ENCODE measurements around the gene SH3D19.

The SH3D19 gene

DNA sequence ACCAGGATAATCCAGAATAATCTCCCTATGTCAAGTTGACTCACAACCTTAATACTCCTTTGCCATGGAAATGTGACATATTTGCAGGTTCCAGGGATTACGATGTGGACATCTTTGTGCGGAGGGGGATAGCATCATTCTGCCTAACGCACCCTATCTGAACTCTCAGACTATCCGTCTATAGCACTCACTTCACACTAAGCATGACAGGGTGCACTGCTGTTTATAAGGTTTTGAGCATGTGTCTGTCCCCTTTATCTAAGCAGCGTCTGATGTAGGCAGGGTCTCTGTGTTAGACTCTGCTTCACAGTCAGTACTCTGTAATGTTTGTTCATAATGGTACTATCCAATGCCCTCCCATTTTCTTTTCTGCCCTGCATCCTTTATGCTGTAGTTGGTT, 91.8 kb downstream of the SH3D19 start:
- no peak for DNase-seq (ENCODE audit: low read depth in 2 of 2)

DNA sequence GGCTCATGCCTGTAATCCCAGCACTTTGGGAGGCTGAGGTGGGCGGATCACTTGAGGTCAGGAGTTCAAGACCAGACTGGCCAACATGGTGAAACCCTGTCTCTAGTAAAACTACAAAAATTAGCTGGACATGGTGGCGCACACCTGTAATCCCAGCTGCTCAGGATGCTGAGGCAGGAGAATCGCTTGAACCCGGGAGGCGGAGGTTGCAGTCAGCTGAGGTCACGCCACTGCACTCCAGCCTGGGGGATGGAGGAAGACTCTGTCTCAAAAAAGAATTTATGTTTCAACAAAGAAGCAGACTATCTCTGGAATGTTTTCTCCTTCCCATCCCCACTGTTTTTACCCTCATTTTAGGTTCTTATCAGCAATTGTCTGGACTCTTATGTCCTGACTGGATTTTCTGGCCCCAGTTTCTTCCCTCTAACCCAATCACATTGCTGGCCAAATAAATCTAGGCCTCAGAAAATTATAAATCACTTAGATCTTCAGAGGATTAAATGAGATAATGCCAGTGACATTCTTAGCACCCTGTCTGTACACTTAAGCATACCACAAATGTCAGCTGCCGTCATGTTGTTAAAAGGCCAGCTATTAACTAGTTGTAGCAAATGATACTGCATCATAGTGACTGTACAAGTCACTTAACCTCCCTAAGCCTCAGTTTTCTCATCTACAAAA, 93.3 kb downstream of the SH3D19 start:
- DNase-seq (ENCODE audit: low read depth in 2 of 2): no peak

DNA sequence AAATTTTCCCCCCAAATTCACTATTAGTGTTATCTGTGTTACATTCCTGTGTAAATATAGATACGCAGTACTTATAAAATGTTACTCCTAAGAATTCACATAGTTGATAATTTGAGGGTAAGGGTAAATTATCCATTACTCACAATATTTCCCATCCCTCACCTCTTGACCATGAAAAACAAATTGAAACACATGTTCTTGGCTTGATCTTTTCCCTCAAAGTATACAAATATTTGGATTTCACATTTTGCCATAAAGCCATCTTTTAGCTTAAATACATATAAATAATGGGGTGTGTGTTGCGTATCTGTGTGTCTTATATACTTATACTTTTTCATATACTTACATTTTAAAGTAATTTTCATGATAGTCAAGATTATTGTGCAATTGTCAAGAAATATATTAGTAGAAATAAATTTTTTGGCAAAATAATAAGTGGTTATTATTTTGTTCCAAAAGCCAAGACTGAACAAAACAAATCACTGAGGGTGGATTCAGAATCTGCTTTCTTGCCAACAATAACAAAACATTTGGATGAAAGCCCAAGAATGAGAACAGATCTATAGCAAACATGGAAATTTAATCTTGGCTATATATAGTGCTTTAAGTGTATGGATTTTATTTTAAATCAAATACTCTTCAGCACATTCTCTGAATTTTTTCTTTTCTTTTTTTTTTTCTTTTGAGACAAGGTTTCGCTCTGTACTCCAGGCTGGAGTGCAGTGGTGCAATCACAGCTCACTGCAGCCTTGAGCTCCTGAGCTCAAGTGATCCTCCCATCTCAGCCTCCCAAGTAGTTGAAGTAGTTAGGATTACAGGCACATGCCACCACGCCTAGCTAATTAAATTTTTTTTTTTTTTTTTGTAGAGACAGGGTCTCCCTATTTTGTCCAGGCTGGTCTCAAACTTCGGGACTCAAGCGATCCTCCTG, 97.0 kb downstream of the SH3D19 start:
- DNase-seq (ENCODE audit: low read depth in 2 of 2): no peak

DNA sequence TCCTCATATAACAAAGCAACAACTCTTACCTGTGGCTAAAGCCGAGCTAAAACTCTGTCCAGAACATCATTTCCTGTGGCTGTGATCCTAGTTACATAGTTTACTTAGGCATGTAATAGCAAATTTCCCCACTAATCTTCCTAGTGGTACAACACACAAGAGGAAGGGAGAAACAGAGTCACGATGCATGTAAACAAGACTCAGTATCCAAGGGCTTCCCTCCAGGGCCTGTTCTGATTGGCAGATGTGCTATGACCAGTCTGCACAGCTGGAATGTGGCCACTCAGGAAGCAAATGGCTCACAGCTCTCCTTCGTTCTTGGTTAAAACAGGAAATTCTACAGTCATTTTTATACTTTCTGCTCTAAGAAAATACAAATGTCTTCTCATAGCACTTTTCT, 97.7 kb downstream of the SH3D19 start:
- no peak for DNase-seq (ENCODE audit: low read depth in 2 of 2)

DNA sequence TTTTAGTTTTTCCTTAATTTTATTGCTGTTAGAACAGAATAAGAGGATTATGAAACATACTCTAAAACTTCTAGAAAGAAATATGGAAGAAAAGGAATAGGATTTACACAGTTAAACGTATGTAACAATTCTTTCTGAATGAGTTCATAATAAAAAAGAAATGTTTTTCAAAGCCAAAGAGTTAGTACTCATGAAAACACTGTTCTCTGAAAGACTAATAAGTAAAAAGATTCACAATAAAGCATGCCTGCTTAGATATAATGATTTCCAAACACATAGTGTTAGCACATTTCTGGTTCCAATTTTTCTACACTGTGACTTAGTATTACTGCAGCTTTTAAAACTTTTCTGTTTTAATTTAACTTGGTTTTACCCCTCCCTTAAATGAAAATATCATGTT, 98.2 kb downstream of the SH3D19 start:
- DNase-seq (ENCODE audit: low read depth in 2 of 2): no peak

DNA sequence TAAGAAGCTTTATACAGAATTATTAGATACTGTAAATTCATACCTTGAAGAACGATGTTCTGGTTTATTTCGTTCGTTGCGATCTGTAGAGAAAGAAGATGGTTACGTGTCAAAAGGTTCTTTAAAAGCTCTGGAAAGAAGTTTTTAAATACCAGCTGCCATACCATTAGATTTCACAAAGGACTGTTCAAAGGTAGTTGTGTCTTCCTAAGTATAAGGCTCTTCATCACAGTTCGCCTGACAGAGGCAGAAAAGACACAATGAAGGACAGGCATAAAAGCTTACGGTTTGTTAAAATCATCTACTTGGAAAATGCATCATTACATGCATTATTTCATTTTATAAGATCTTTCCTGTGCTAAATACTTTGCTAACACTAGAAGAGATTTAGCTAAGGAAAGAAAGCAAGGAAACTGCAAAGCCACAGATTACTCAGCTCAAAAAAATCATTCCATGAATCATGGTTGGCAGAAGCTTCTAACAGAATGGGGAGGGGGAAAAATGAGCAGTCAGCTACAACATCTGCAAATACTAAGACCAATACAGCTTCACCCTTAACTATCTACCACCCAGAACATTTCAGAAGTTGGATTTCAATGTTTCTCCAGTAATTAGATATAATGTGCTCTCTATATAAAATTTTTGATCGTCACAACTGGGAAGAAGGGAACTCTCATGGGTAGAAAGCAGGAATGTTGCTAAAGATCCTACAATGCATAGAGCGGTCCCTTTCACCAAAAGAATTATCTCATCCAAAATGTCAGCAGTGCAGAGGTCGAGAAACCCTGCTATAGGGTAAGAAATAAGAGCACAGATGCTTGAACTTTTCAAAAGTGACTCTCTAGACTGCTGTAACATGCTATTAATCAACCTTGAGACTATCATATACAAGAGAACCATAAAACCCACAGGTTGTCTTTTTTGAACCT, 99.1 kb downstream of the SH3D19 start:
- DNase-seq (ENCODE audit: low read depth in 2 of 2): no peak

DNA sequence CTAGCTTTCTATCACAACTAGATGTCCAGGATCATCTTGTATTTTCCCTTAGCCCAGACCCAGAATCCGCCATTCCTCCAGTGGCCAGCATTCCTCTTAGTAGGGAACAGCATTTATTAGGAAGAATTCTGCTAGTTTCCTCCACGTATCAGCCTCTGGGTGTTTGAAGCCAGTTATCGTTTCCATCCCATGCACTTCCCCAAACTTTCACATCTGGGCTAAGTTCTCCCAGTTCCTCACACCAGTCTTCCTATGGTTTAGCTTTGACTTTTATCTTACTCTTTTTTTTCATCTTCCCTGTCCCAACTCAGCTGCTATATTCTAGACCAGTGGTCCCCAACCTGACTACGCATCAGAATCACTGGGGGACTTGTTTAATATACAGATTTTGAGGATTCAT, 101.9 kb downstream of the SH3D19 start:
- DNase-seq (ENCODE audit: low read depth in 2 of 2): no peak

DNA sequence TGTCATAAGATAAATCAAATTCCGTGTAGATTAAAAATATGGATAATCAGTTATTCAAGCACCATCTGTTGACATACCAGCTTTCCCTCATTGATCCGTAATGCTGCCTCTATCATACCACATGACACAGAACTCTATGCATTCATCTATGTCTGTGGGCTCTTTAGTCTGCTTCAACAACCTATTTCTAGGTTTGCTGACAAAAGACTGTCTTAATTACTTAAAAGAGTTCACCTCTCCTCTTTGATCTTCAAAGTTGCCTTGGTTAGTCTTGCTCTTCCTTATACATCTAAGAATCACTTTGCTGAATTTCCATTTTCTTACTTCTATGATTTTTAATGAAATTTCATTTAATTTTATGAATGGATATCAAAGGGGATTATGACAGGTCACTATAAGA, 105.5 kb downstream of the SH3D19 start:
- DNase-seq (ENCODE audit: low read depth in 2 of 2): no peak

DNA sequence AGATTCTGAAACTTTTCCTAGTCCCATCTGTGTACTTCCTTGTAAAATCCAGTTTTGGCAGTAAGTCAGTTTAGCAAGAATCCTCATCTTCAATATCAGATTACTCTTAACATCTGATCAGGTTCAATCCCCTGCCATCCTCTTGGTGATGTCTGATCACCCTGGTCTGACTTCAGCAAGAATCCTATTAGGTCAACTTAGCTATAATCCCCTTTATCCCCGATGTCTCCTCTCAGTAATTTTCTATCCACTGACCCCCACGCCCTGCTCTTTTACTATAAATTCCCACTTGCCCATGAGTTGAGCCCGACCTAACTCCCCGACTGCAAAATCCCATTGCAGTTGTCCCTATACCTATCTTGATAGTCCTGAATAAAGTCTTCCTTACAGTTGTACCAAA, 106.3 kb downstream of the SH3D19 start:
- DNase-seq (ENCODE audit: low read depth in 2 of 2): no peak

DNA sequence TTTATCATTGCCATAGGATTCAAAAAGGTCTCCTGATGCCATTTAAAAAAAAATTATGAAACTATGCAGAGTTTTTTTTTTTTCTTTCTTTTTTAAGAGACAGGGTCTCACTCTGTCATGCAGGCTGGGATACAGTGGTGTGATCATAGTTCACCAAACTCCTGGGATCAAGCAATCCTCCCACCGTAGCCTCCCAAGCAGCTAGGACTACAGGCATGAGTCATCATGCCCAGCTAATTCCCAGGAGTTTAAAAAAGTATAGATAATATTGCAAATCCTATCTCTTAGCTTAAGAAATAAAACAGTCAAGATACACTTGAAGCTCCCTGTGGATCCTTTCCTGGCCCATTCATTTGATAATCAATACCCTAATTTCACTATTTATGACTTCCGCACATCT, 107.1 kb downstream of the SH3D19 start:
- DNase-seq (ENCODE audit: low read depth in 2 of 2): no peak

DNA sequence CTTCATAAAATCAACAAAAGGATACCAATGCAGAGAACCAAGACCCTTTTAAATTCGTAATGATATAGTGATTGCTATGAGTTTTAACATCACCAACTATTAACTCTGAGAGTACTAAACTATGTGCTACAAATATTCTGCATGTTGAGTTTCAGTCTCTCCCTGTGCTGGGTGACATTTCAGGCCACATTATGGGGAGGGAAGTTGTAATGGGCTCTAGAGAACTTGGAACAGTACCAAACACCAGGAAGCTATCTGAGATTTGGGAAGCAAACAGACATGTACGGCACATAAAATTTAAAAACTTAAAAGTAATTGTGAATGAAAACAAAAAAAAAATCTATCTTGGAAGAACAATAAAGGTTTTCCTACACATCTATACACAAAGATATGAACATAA, 108.1 kb downstream of the SH3D19 start:
- DNase-seq (ENCODE audit: low read depth in 2 of 2): no peak

DNA sequence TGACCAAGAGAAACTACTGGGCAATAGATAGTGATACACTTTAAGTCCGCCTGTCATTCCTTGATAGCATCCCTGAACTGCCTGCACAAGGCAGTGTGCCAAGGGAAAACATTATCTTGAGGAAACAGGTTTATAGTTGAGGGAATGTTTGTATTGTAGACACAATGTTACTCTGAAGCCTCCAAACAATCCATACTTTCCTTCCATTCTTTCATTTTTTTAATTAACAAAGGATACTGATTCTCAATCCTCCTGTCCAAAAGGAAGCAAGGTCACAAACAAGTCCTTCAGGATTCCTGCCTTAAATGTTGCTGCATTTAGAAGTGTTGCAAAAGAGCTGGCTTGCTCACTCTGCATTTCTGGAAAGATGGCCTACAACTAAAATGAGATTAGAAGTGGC, 110.1 kb downstream of the SH3D19 start:
- DNase-seq (ENCODE audit: low read depth in 2 of 2): no peak

DNA sequence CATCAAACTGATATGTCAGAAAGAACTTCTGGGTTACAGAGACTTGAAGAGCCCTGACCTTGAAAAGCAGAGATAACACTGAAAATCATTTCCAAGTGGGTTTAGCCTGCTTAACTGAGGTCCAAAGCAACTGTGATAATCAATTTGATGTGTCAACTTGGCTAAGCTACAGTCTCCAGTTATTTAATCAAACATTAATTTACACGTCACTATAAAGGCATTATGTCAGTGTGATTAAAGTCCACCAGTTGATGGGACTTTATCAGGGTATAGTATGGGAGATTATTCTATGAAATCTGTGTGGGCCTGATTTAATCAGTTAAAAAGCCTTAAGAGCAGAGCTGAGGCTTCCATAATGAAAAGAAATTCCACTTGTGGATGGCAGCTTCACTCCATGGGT, 117.5 kb downstream of the SH3D19 start:
- no peak for DNase-seq (ENCODE audit: low read depth in 2 of 2)

DNA sequence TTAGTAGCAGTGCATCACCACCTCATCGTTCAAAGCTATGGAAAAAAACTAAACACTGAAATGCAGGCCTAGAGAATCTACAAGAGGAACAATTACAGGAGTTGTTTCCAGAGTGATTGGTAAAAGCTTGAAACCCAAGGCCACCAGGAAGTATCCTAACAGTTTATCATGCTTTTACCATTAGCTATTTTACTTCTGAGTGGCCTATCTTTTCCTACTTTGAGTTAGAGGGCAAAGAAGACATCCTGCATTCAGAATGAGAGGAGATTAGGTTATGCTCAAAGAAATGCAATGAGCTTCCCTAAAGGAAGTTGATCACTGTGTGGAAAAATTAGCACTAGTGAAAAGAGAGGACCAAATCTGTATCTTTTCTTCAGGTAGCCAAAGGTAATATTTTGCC, 118.2 kb downstream of the SH3D19 start:
- DNase-seq (ENCODE audit: low read depth in 2 of 2): no peak

DNA sequence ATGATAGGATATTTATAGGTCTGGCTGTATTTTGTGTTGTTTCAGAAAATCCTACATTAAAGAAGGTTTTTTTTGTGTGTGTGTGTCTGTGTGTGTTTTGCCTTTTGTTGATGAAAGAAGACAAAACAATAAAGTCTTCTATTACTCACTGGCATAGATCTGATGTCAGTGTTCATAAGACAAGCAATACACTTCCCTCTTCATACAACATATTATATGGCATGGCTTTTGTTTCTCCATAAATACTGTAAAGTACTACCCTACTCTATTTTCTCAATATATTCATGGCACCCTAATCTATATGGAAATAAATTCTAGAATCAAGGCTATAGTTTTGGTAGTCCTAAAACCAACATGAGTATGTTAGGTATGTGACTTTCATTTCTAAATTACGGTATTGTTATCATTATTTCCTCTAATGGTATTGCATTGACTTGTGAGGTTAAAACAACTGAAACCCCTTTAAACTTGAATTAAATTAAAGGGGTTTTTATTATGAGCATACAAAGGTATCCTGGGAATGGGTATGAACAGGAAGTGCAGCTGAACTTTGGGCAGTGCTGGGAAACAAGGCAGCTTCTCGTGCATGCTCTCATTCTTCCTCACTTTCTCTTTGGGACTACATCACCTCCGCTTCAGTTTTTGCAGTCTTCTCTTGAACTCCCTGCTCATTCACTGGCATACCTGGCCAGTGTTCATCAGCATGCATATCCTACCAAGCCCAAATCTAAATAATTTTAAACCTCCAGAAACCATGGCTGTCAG, 119.0 kb downstream of the SH3D19 start:
- no peak for DNase-seq (ENCODE audit: low read depth in 2 of 2)

DNA sequence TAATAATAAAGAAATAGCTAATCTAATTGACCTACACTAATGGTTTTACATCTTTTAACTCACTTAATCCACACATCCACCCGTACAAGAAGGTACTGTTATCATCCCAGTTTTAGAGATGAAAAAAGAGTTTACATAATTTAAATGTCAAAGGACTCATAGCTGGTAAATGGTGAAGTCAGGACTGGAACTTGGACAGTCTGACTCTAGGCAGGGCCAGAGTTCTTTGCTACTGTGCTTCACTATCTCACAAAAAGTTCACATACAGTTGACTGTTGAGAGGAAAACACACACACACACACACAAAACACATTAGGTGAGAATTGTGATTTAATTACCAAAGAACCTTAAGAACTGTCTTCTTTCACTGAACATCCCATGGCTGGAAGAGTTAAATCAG, 119.7 kb downstream of the SH3D19 start:
- no peak for DNase-seq (ENCODE audit: low read depth in 2 of 2)

DNA sequence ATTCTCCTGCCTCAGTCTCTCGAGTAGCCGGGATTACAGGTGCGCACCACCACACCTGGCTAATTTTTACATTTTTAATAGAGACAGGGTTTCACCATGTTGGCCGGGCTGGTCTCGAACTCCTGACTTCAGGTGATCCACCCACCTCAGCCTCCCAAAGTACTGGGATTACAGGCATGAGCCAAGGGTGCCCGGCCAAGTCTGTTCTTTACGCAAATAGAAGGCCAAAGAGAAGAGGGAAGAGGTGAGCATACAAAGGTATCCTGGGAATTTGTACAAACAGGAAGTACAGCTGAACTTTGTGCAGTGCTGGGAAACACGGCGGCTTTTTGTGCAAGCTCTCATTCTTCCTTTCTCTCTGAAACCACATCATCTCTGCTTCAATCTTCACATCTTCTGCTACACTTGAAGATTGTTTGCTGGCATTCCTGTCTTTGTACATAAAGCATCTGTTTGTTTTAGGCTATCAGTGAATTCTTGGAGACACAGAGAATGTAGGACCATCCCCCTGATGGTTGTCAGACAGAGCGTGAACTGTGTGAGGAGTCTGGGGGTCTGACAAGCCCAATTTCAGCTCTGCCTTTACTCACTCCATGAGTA, 120.4 kb downstream of the SH3D19 start:
- no peak for DNase-seq (ENCODE audit: low read depth in 2 of 2)

DNA sequence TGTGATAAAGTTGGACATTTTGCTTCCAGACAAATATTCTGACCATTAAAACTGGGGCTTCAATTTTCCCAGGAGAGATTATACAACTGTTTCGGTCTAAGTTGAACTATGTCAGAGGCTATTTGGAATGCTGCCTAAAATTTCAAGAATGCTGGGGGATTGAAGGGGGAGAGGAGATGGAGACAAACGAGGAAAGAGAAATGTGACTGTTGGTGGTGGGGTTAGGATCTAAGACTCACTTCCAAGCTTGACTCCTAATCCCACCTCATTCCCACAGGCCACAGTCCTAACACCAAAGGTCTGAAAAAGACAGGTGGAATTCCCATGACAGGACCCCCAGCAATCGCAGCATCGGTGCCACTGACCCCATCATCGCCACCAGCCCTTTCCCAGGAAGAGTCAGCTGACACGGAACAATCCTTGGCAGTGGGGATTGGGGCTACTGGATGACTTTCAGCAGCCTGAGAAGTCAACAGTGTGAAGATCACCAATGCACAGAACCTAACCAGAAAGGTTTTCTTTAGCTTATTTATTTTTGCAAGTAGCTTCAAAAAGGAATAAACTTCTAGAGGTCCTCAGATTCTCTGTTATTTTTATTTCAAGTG, 122.5 kb downstream of the SH3D19 start:
- DNase-seq (ENCODE audit: low read depth in 2 of 2): no peak

DNA sequence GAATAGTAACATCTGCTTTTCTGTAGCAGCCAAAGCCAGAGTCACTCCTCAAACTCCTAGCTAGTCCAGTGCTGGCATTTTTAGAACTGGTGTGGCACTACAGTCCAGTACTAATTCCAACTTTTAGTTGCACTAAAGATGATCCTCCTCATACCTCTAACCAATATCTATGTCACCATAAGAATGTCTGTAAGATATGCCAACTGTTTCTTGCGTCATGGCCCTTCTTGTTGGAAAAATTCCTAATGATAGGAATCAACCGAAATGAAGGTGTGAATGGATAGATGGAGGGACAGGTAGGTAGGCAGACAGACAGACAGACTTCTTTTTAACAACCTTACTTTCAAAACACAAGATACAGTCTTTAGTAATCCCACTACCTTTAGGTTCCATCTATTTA, 123.0 kb downstream of the SH3D19 start:
- DNase-seq (ENCODE audit: low read depth in 2 of 2): no peak

DNA sequence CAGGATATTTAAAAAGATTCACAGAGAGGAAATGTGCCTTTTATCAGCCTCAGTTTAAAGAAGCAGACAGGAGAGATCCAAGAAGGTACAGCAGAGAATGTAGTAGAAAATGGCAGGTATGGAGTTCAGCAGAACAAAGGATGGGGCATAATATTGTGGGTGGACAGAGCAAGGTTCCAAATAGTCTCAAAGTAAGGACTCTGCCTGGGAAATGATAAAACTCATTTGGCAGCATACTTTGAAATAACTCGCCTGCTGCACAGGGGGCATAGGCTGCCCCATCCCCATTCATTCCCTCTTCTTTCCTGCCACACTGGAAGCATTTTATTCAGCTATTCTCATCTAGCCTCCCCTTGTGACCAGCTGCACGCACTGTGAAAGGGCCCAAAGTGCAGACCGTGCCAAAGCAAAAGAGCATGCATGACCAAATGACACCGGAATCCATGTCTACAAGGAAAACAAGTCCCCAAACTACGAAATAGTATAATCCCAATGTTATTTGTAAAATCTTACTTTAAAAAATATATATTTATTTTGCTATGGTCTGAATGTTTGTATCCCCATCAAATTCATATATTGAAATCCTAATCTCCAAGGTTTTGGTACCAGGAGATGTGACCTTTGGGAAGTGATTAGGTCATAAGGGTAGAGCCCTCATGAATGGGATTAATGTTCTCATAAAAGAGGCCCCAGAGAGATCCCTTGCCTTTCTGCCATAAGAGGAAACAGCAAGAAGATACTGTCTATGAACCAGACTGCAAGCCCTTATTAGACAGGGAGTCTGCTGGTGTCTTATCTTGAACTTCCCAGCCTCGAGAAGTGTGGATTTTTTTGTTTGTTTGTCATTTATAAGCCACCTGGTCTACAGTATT, 125.8 kb downstream of the SH3D19 start:
- no peak for DNase-seq (ENCODE audit: low read depth in 2 of 2)
